Breast epithelium (tissue), 4 donors: ENCODE data around the gene GRIP2. TPM values are rescaled to one million over a fixed set of nuclear protein-coding genes. Genes with fewer than 3 reads are reported as not detected.
A peak's percentile ranks its signal among the peaks of the same experiment; 100 is the strongest.

Experiments
- DNase-seq, 2 donors: peaks; one replicate each; pipeline ENCODE4 v3.0.0-alpha.2; 2019; ENCODE audit warnings: low spot score in 2 of 2
- H3K27ac ChIP-seq, 2 donors: fragments of 200-600 bp; sonication (generic) in 1 of 2; one replicate each; pipeline ENCODE4 v1.5.1; 2016 to 2019; ENCODE audit warnings: mild to moderate bottlenecking in 1 of 2
- H3K27me3 ChIP-seq, 2 donors: fragments of 200-600 bp; sonication (generic) in 1 of 2; one replicate each; pipeline versions ENCODE4 v1.5.1 to v1.6.0; 2017 to 2019; ENCODE audit warnings: control low read depth in 1 of 2, mild to moderate bottlenecking in 1 of 2
- H3K36me3 ChIP-seq: fragments of 200-600 bp; one replicate; pipeline ENCODE4 v1.5.1; 2019
- H3K4me1 ChIP-seq, 2 donors: fragments of 200-600 bp; sonication (generic); one replicate each; pipeline ENCODE4 v1.5.1; 2016 to 2019; ENCODE audit warnings: control low read depth in 1 of 2
- H3K4me3 ChIP-seq, 3 donors: fragments of 200-600 bp; sonication (generic); 1 replicate in 2 of 3; 2 replicates in 1 of 3; pipeline ENCODE4 v1.5.1; 2016 to 2019; ENCODE audit warnings: mild to moderate bottlenecking in 3 of 3, moderate library complexity in 2 of 3
- H3K9me3 ChIP-seq, 2 donors: fragments of 200-600 bp; sonication (generic) in 1 of 2; one replicate each; pipeline ENCODE4 v1.5.1; 2016 to 2019; ENCODE audit warnings: control low read depth in 1 of 2
- POLR2A ChIP-seq: fragments of 450-650 bp; IDR thresholded peaks from one replicate; pipeline ENCODE4 v1.6.1; 2016; ENCODE audit warnings: antibody characterized with exemption, mild to moderate bottlenecking, moderate library complexity
- POLR2AphosphoS5 ChIP-seq, 3 donors: sonication (generic); formaldehyde crosslinking; IDR thresholded peaks; one replicate each; pipeline ENCODE4 v1.6.1; 2017; ENCODE audit warnings: antibody characterized with exemption in 3 of 3
- intact Hi-C: fragments of 100-400 bp; cut with DNase I; formaldehyde crosslinking; loops from one replicate; pipeline ENCODE4 v1.15.1; 2023; ENCODE audit warnings: low total_unique reads
- total RNA-seq, 3 donors: library from RNA; depleted of rRNA; stranded (reverse); fragments of >200 nt; gene quantifications; one replicate each; pipeline ENCODE4 v1.1.0, GENCODE V29; 2016
- TF ChIP-seq, protein P1 (sequence below), 3 donors: fragments of 450-650 bp; IDR thresholded peaks; one replicate each; pipeline ENCODE4 v1.5.1; 2016 to 2017; ENCODE audit warnings: antibody characterized with exemption in 3 of 3, mild to moderate bottlenecking in 3 of 3, moderate library complexity in 3 of 3

Gene GRIP2
- total RNA-seq, 3 donors from 2014 or later: 0.16 to 0.88 (median 0.33) TPM

- Histone ChIP-seq H3K9me3 (no peaks in the 10 kb centered on the region), H3K4me3 (no peak overlapping the region), H3K27me3 (no peaks in the 10 kb centered on the region), H3K36me3 (no peaks in the 10 kb centered on the region), H3K4me1 (peaks cover 2 to 8% of the 10 kb centered on the region in 2 donors), H3K27ac (no peak overlapping the region)
- no peak for TF ChIP-seq POLR2AphosphoS5 (IDR thresholded peaks at IDR 0.05)
- no peak for TF ChIP-seq POLR2A
- TF ChIP-seq, protein P1, sequence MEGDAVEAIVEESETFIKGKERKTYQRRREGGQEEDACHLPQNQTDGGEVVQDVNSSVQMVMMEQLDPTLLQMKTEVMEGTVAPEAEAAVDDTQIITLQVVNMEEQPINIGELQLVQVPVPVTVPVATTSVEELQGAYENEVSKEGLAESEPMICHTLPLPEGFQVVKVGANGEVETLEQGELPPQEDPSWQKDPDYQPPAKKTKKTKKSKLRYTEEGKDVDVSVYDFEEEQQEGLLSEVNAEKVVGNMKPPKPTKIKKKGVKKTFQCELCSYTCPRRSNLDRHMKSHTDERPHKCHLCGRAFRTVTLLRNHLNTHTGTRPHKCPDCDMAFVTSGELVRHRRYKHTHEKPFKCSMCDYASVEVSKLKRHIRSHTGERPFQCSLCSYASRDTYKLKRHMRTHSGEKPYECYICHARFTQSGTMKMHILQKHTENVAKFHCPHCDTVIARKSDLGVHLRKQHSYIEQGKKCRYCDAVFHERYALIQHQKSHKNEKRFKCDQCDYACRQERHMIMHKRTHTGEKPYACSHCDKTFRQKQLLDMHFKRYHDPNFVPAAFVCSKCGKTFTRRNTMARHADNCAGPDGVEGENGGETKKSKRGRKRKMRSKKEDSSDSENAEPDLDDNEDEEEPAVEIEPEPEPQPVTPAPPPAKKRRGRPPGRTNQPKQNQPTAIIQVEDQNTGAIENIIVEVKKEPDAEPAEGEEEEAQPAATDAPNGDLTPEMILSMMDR (IDR thresholded peaks at IDR 0.05): no peak
- intact Hi-C loops: loop anchor here (1.0 kb wide), 1 partner anchor 35 kb away; no protein-coding TSS in a partner anchor
- no peak for DNase-seq
Observed at GRCh38 chr3:14444380-14444779, 95.8 kb downstream of the GRIP2 start.

DNA sequence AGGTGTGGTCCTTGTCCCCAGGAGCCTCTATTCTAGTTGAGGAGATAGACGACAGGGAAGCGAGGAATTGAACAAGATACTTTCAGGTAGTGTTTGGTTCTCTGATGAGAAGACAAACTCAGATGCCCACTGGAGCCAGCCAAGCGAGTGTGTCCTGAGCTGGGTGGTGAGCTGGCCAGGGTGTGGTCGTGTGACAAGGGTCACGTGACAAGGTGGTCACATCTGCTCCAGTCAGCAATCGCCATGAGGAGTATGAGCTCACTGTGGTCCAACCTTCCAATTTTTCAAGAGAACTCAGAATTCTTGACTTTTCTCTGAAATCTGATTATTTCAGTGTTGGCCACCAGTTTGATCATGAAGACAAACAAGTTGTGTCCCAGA, 98.2 kb downstream of the GRIP2 start:
- Histone ChIP-seq H3K4me3 (no peak overlapping the region), H3K27me3 (no peaks in the 10 kb centered on the region), H3K4me1 (peaks cover 5 to 14% of the 10 kb centered on the region in 2 donors), H3K27ac (no peak overlapping the region), H3K9me3 (no peaks in the 10 kb centered on the region), H3K36me3 (no peaks in the 10 kb centered on the region)
- no peak for DNase-seq
- TF ChIP-seq POLR2A: no peak
- TF ChIP-seq, protein P1 (IDR thresholded peaks at IDR 0.05): no peak
- TF ChIP-seq POLR2AphosphoS5 (IDR thresholded peaks at IDR 0.05): no peak
- intact Hi-C loops: no loop called here

DNA sequence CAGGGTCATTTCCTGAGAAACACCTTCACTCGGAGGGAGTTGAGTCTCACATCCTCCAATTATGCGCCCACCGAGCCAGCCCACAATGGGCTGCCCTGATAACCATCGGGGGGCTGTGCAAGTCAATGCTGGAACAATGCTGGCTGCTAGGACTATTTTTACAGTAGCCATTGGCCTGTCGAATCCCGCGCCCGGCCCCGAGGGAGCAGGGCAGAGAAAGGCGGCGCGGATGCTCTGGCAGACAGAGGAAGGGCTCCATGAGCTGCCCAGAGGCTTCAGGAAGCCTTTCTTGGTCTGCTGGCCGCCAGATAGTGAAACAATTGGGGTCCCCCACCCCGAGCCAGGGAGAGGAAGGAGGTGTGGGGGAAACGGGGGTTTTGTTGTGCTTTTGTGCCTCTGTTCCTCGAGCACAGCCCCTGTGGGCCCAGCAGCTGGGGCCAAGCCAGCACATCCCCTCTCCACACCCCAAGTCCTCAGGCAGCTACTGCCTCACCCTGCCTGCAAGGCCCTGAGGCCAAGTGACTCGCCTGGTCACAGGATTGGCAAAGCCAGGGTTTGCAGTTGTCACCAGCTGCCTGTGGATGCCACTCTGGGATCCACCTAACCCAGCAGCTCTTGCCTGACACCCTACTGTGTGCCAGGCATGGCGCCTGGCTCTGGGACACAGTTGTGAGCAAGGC, 98.8 kb downstream of the GRIP2 start:
- peaks cover 5 to 14% of the 10 kb centered on the region in 2 donors for H3K4me1 ChIP-seq
- H3K27ac ChIP-seq: peak overlapping the region in 1 of 2 donors; percentile 38
- no peak for DNase-seq
- TF ChIP-seq POLR2A (no peak), POLR2AphosphoS5 (IDR thresholded peaks at IDR 0.05) (no peak)
- TF ChIP-seq, protein P1 (IDR thresholded peaks at IDR 0.05): no peak
- intact Hi-C loops: no loop called here
- H3K4me3 ChIP-seq: no peak overlapping the region
- H3K27me3 ChIP-seq: no peaks in the 10 kb centered on the region
- H3K9me3 ChIP-seq: no peaks in the 10 kb centered on the region
- H3K36me3 ChIP-seq: no peaks in the 10 kb centered on the region

- intact Hi-C loops: no loop called here
- no peak overlapping the region for H3K27ac ChIP-seq
Observed at GRCh38 chr3:14440531-14441239, 99.5 kb downstream of the GRIP2 start.

GRCh38 chr3:14440168-14440518, 100.0 kb downstream of the GRIP2 start:
- no peak for DNase-seq
- H3K27me3 ChIP-seq: no peaks in the 10 kb centered on the region
- no peaks in the 10 kb centered on the region for H3K9me3 ChIP-seq
- H3K27ac ChIP-seq: no peak overlapping the region
- intact Hi-C loops: no loop called here
- H3K4me1 ChIP-seq: peaks cover 5 to 19% of the 10 kb centered on the region in 2 donors
- no peaks in the 10 kb centered on the region for H3K36me3 ChIP-seq
- TF ChIP-seq POLR2A (no peak), POLR2AphosphoS5 (IDR thresholded peaks at IDR 0.05) (no peak)
- TF ChIP-seq, protein P1 (IDR thresholded peaks at IDR 0.05): no peak
- H3K4me3 ChIP-seq: no peak overlapping the region

More at GRCh38 chr3:14440531-14441239, 99.5 kb downstream of the GRIP2 start:
- Histone ChIP-seq H3K9me3 (no peaks in the 10 kb centered on the region), H3K27me3 (no peaks in the 10 kb centered on the region), H3K4me3 (no peak overlapping the region), H3K4me1 (peaks cover 5 to 14% of the 10 kb centered on the region in 2 donors), H3K36me3 (no peaks in the 10 kb centered on the region)
- no peak for DNase-seq
- TF ChIP-seq POLR2AphosphoS5 (IDR thresholded peaks at IDR 0.05) (no peak), POLR2A (no peak)
- TF ChIP-seq, protein P1 (IDR thresholded peaks at IDR 0.05): no peak
